ENCODE measurements around the gene SPDYC.
"Not testable (repeated sequence)": the region's sequence is repeated elsewhere in the genome, so short reads cannot be mapped to it uniquely, and the experiment has no call there.

The SPDYC gene

GRCh38 chr11:65134240-65134951, 35.6 kb upstream of the SPDYC start, which contains the start of gene SYVN1:
TSS of gene SYVN1 (minus strand) at chr11:65134519. CDS start at chr11:65133601, 918 bp downstream.
- no peak for FAIRE-seq

- peak; percentile 94 for FAIRE-seq
Observed at GRCh38 chr11:65134952-65135632, 34.9 kb upstream of the SPDYC start.

GRCh38 chr11:65135633-65136145, 34.3 kb upstream of the SPDYC start:
- no peak for FAIRE-seq

- FAIRE-seq = no peak
Observed at GRCh38 chr11:65136515-65137096, 33.4 kb upstream of the SPDYC start.

- FAIRE-seq = no peak
Observed at GRCh38 chr11:65141896-65142494, 28.0 kb upstream of the SPDYC start.

GRCh38 chr11:65147352-65148075, 22.5 kb upstream of the SPDYC start:
- no peak for FAIRE-seq

- FAIRE-seq = no peak
Observed at GRCh38 chr11:65148657-65149056, 21.4 kb upstream of the SPDYC start.

- FAIRE-seq = not testable (repeated sequence)
Observed at GRCh38 chr11:65150131-65150508, 19.9 kb upstream of the SPDYC start.

- FAIRE-seq = no peak
Observed at GRCh38 chr11:65150509-65151299, 19.3 kb upstream of the SPDYC start.

- FAIRE-seq = no peak
Observed at GRCh38 chr11:65151331-65151899, 18.6 kb upstream of the SPDYC start.

- FAIRE-seq = no peak
Observed at GRCh38 chr11:65152122-65152521, 17.9 kb upstream of the SPDYC start.

- no peak for FAIRE-seq
Observed at GRCh38 chr11:65156256-65156655, 13.8 kb upstream of the SPDYC start.

GRCh38 chr11:65156926-65157325, 13.1 kb upstream of the SPDYC start:
- FAIRE-seq = no peak

- no peak for FAIRE-seq
Observed at GRCh38 chr11:65157336-65157735, 12.7 kb upstream of the SPDYC start.

- FAIRE-seq = no peak
Observed at GRCh38 chr11:65159012-65159411, 11.0 kb upstream of the SPDYC start.

- FAIRE-seq = no peak
Observed at GRCh38 chr11:65160643-65161042, 9.4 kb upstream of the SPDYC start.

GRCh38 chr11:65163684-65164083, 6.3 kb upstream of the SPDYC start:
- no peak for FAIRE-seq

- no peak for FAIRE-seq
Observed at GRCh38 chr11:65165410-65166317, 4.4 kb upstream of the SPDYC start.

GRCh38 chr11:65166893-65167292, 3.1 kb upstream of the SPDYC start:
- no peak for FAIRE-seq

- no peak for FAIRE-seq
Observed at GRCh38 chr11:65167656-65168055, 2.4 kb upstream of the SPDYC start.

Measured in TTC549 (cell line).